Dermis microvascular lymphatic vessel endothelial cell (primary cell): ENCODE results near the gene ST8SIA3. TPM values are rescaled to one million over a fixed set of nuclear protein-coding genes. Genes with fewer than 3 reads are reported as not detected.
A peak's percentile ranks its signal among the peaks of the same experiment; 100 is the strongest.

Source experiments
- DNase-seq, 2 donors: peaks; one replicate each; pipeline versions ENCODE4 v3.0.0 to v3.0.0-alpha.2; 2010; ENCODE audit warnings: low read depth in 2 of 2
- total RNA-seq: library from RNA; depleted of rRNA; stranded (reverse); fragments of >200 nt; gene quantifications from 2 replicates; pipeline ENCODE4 v1.2.1, GENCODE V29; 2014

The ST8SIA3 gene
- not detected in 2 replicates for total RNA-seq

GRCh38 chr18:57352271-57352701 lies at the start of gene ST8SIA3:
Gene ST8SIA3, plus strand, starts transcription at chr18:57352557. Its CDS starts 290 bp downstream, at chr18:57352847.
- no peak for DNase-seq

GRCh38 chr18:57311472-57311871 lies 40.9 kb upstream of the ST8SIA3 start:
- no peak for DNase-seq

- no peak for DNase-seq
Observed at GRCh38 chr18:57312346-57313144, 39.8 kb upstream of the ST8SIA3 start.

GRCh38 chr18:57320603-57321002 lies 31.8 kb upstream of the ST8SIA3 start:
- DNase-seq, result no peak

- DNase-seq, result no peak
Observed at GRCh38 chr18:57325491-57326166, 26.7 kb upstream of the ST8SIA3 start.

- no peak for DNase-seq
Observed at GRCh38 chr18:57326718-57327323, 25.5 kb upstream of the ST8SIA3 start.

GRCh38 chr18:57328665-57329064 lies 23.7 kb upstream of the ST8SIA3 start:
- no peak for DNase-seq

GRCh38 chr18:57329856-57330255 lies 22.5 kb upstream of the ST8SIA3 start:
- no peak for DNase-seq

- no peak for DNase-seq
Observed at GRCh38 chr18:57331718-57332117, 20.6 kb upstream of the ST8SIA3 start.

- no peak for DNase-seq
Observed at GRCh38 chr18:57333940-57334339, 18.4 kb upstream of the ST8SIA3 start.

GRCh38 chr18:57334383-57334782 lies 18.0 kb upstream of the ST8SIA3 start:
- DNase-seq, result no peak

GRCh38 chr18:57336343-57336742 lies 16.0 kb upstream of the ST8SIA3 start:
- DNase-seq, result no peak

GRCh38 chr18:57337890-57338289 lies 14.5 kb upstream of the ST8SIA3 start:
- DNase-seq, result no peak

GRCh38 chr18:57343833-57344232 lies 8.5 kb upstream of the ST8SIA3 start:
- no peak for DNase-seq

GRCh38 chr18:57346876-57347275 lies 5.5 kb upstream of the ST8SIA3 start:
- DNase-seq, result no peak

- no peak for DNase-seq
Observed at GRCh38 chr18:57347784-57348183, 4.6 kb upstream of the ST8SIA3 start.

GRCh38 chr18:57352761-57353136 lies 392 bp downstream of the ST8SIA3 start:
- DNase-seq, result no peak

- DNase-seq, result no peak
Observed at GRCh38 chr18:57353137-57353939, 981 bp downstream of the ST8SIA3 start.

- DNase-seq, result peak; percentile 1 to 39
Observed at GRCh38 chr18:57353940-57354461, 1.6 kb downstream of the ST8SIA3 start.

- no peak for DNase-seq
Observed at GRCh38 chr18:57359433-57359832, 7.1 kb downstream of the ST8SIA3 start.

- no peak for DNase-seq
Observed at GRCh38 chr18:57362714-57363113, 10.4 kb downstream of the ST8SIA3 start.
